HuH-7.5 (cell line): ENCODE measurements around the gene RPL9.
"Not testable (repeated sequence)": the region's sequence is repeated elsewhere in the genome, so short reads cannot be mapped to it uniquely, and the experiment has no call there.

Experiments
- DNase-seq: peaks from one replicate; pipeline ENCODE4 v3.0.0; 2011; ENCODE audit warnings: low spot score

The RPL9 gene

GRCh38 chr4:39458505-39459300 is at the start of gene RPL9, which contains the start of gene LIAS:
RPL9 (minus strand) TSS chr4:39458922; CDS start chr4:39458439, 483 bp downstream.
LIAS (plus strand) TSS chr4:39459056; CDS start chr4:39459118, 62 bp downstream.
- DNase-seq: peak; percentile 84

GRCh38 chr4:39505581-39505980 is 46.9 kb upstream of the RPL9 start:
- no peak for DNase-seq

GRCh38 chr4:39504538-39504937 is 45.8 kb upstream of the RPL9 start:
- DNase-seq: no peak

- DNase-seq: not testable (repeated sequence)
These were observed 43.9 kb upstream of the RPL9 start for GRCh38 chr4:39502664-39503035.

GRCh38 chr4:39502019-39502663 is 43.4 kb upstream of the RPL9 start:
- no peak for DNase-seq

GRCh38 chr4:39498727-39499020 is 40.0 kb upstream of the RPL9 start:
- no peak for DNase-seq

- DNase-seq: no peak
These were observed 39.4 kb upstream of the RPL9 start for GRCh38 chr4:39497909-39498726.

- no peak for DNase-seq
These were observed 36.9 kb upstream of the RPL9 start for GRCh38 chr4:39495446-39496213.

- DNase-seq: no peak
These were observed 35.6 kb upstream of the RPL9 start for GRCh38 chr4:39494354-39494753.

- DNase-seq: no peak
These were observed 31.6 kb upstream of the RPL9 start for GRCh38 chr4:39490322-39490721.

- no peak for DNase-seq
These were observed 27.6 kb upstream of the RPL9 start for GRCh38 chr4:39486221-39486804.

GRCh38 chr4:39484582-39485272 is 26.0 kb upstream of the RPL9 start:
- no peak for DNase-seq

- DNase-seq: no peak
These were observed 22.4 kb upstream of the RPL9 start for GRCh38 chr4:39480902-39481695.

GRCh38 chr4:39480251-39480650 is 21.5 kb upstream of the RPL9 start:
- DNase-seq: no peak

- DNase-seq: no peak
These were observed 17.6 kb upstream of the RPL9 start for GRCh38 chr4:39476187-39476895.

- no peak for DNase-seq
These were observed 13.7 kb upstream of the RPL9 start for GRCh38 chr4:39472396-39472795.

GRCh38 chr4:39470402-39470801 is 11.7 kb upstream of the RPL9 start:
- DNase-seq: no peak

GRCh38 chr4:39469429-39470077 is 10.8 kb upstream of the RPL9 start:
- DNase-seq: peak; percentile 38

- DNase-seq: no peak
These were observed 8.7 kb upstream of the RPL9 start for GRCh38 chr4:39467464-39467863.
